Right cardiac atrium (tissue), 5 donors: ENCODE results near the gene XRCC6. TPM values are rescaled to one million over a fixed set of nuclear protein-coding genes. Genes with fewer than 3 reads are reported as not detected.
"Not testable (repeated sequence)": the region's sequence is repeated elsewhere in the genome, so short reads cannot be mapped to it uniquely, and the experiment has no call there.

Experiments used
- ATAC-seq, 2 donors: fragments of 200-7000 bp; cut with Tn5 transposase; one replicate each; pipeline versions ENCODE4 v1.8.0 to v1.9.1; 2020; ENCODE audit warnings: moderate library complexity in 2 of 2, mild to moderate bottlenecking in 1 of 2
- DNase-seq, 3 donors: peaks; one replicate each; pipeline ENCODE4 v3.0.0-alpha.2; 2020
- H3K27ac ChIP-seq: one replicate; pipeline ENCODE4 v1.5.1; 2013; ENCODE audit warnings: mild to moderate bottlenecking, low read length, control low read depth, moderate library complexity
- H3K27me3 ChIP-seq: one replicate; pipeline ENCODE4 v1.6.1; 2013; ENCODE audit not compliant: control insufficient read depth, insufficient read depth
- H3K4me1 ChIP-seq: one replicate; pipeline ENCODE4 v1.6.1; 2013; ENCODE audit warnings: low read length; ENCODE audit not compliant: control insufficient read depth, insufficient read depth
- H3K4me3 ChIP-seq: one replicate; pipeline ENCODE4 v1.5.1; 2013; ENCODE audit warnings: low read length, control low read depth
- H3K9me3 ChIP-seq: one replicate; pipeline ENCODE4 v1.6.1; 2013; ENCODE audit warnings: low read length; ENCODE audit not compliant: control insufficient read depth
- WGBS: extraction: QIAGEN DNeasy Blood & Tissue Kit; methylation state at CpG from one replicate; pipeline ENCODE4 v1.1.7; 2013; 5-methylcytosine and 5-hydroxymethylcytosine counted together
- intact Hi-C, 4 donors: fragments of 100-400 bp; cut with DNase I; formaldehyde crosslinking; loops; one replicate each; pipeline versions ENCODE4 v1.11.0 to v1.14.0; 2022 to 2023
- polyA plus RNA-seq: library from polyadenylated mRNA; stranded (reverse); fragments of 200-250 nt; gene quantifications from one replicate; pipeline ENCODE4 v1.2.3, GENCODE V29; 2013
- total RNA-seq, 4 donors: library from RNA; stranded (reverse); fragmentation: NEBNext Ultra II Directional; extraction: Animal tissue kit (Norgen Biotek cat#: 25700); gene quantifications; one replicate each; pipeline ENCODE4 v1.2.1, GENCODE V29; 2021
- donor health status: healthy with polysubstance abuse.
- donor health status: DM: no; HTN: yes; CAD: no.
- donor health status: DM: no; HTN: no; CAD: no.
- donor health status: DM: no; HTN: yes; CAD: no; lungs with severe emphysema.
- donor health status: DM: yes; HTN: yes; CAD: no.

XRCC6 gene
- total and polyA plus RNA-seq, 5 donors: 144 to 183 (median 172) TPM

GRCh38 chr22:41598891-41599635 lies 22.0 kb upstream of the XRCC6 start:
- Histone ChIP-seq H3K4me3 (no peak overlapping the region), H3K4me1 (no peaks in the 10 kb centered on the region), H3K27ac (no peak overlapping the region), H3K9me3 (no peaks in the 10 kb centered on the region), H3K27me3 (no peaks in the 10 kb centered on the region)
- DNase-seq (no peak), ATAC-seq (no peak)
- WGBS: 84% methylated on average over 8 of the region's 8 CpGs
- intact Hi-C loops: no loop called here

- Histone ChIP-seq H3K9me3 (no peaks in the 10 kb centered on the region), H3K4me1 (no peaks in the 10 kb centered on the region), H3K27me3 (no peaks in the 10 kb centered on the region), H3K4me3 (no peak overlapping the region), H3K27ac (no peak overlapping the region)
- intact Hi-C loops: no loop called here
- DNase-seq (no peak), ATAC-seq (no peak)
- WGBS: 89% methylated on average over 8 of the region's 8 CpGs
Measured at GRCh38 chr22:41600976-41601375, 20.1 kb upstream of the XRCC6 start.

- intact Hi-C loops: no loop called here
- ATAC-seq: no peak
- no peaks in the 10 kb centered on the region for H3K27me3 ChIP-seq
Measured at GRCh38 chr22:41603873-41604332, 17.2 kb upstream of the XRCC6 start.

GRCh38 chr22:41608386-41608785 lies 12.7 kb upstream of the XRCC6 start:
- intact Hi-C loops: no loop called here
- Histone ChIP-seq H3K9me3 (no peaks in the 10 kb centered on the region), H3K27me3 (no peaks in the 10 kb centered on the region), H3K4me3 (no peak overlapping the region), H3K4me1 (no peaks in the 10 kb centered on the region), H3K27ac (peak overlapping the region; percentile 81)
- ATAC-seq (peak; percentile 60 to 82), DNase-seq (no peak)
- 81% methylated on average over 3 of the region's 3 CpGs for WGBS

More at GRCh38 chr22:41603873-41604332, 17.2 kb upstream of the XRCC6 start:
- no peak overlapping the region for H3K27ac ChIP-seq
- 69% methylated on average over 4 of the region's 4 CpGs for WGBS
- H3K4me3 ChIP-seq: no peak overlapping the region
- H3K4me1 ChIP-seq: no peaks in the 10 kb centered on the region
- H3K9me3 ChIP-seq: no peaks in the 10 kb centered on the region
- no peak for DNase-seq

- Histone ChIP-seq H3K4me3 (no peak overlapping the region), H3K4me1 (no peaks in the 10 kb centered on the region), H3K27me3 (no peaks in the 10 kb centered on the region), H3K9me3 (no peaks in the 10 kb centered on the region), H3K27ac (no peak overlapping the region)
- intact Hi-C loops: no loop called here
- ATAC-seq: no peak
- 88% methylated on average over 6 of the region's 6 CpGs for WGBS
- no peak for DNase-seq
Measured at GRCh38 chr22:41612603-41613306, 8.3 kb upstream of the XRCC6 start.

GRCh38 chr22:41613456-41613855 lies 7.6 kb upstream of the XRCC6 start:
- DNase-seq (no peak), ATAC-seq (no peak)
- no peaks in the 10 kb centered on the region for H3K4me1 ChIP-seq
- no peaks in the 10 kb centered on the region for H3K9me3 ChIP-seq
- no peak overlapping the region for H3K27ac ChIP-seq
- intact Hi-C loops: no loop called here
- H3K27me3 ChIP-seq: no peaks in the 10 kb centered on the region
- H3K4me3 ChIP-seq: no peak overlapping the region
- 94% methylated on average over 2 of the region's 2 CpGs for WGBS

- peaks cover 3% of the 10 kb centered on the region for H3K4me1 ChIP-seq
- ATAC-seq (peak; percentile 28 to 43), DNase-seq (peak; percentile 41 to 78 (median 76))
- WGBS: 2% methylated on average over 24 of the region's 24 CpGs
- peak overlapping the region; percentile 72 for H3K4me3 ChIP-seq
- H3K9me3 ChIP-seq: no peaks in the 10 kb centered on the region
- intact Hi-C loops: no loop called here
- H3K27ac ChIP-seq: peak overlapping the region; percentile 64
- H3K27me3 ChIP-seq: no peaks in the 10 kb centered on the region
Measured at GRCh38 chr22:41619979-41620588, 1.0 kb upstream of the XRCC6 start.

- no peak for DNase-seq
- H3K4me1 ChIP-seq: peaks cover 3% of the 10 kb centered on the region
- no peaks in the 10 kb centered on the region for H3K27me3 ChIP-seq
- H3K27ac ChIP-seq: peak within 1 kb of the TSS; percentile 93
- H3K9me3 ChIP-seq: no peaks in the 10 kb centered on the region
- under 1% methylated on average over 40 of the region's 40 CpGs for WGBS
- intact Hi-C loops: no loop called here
- ATAC-seq: peak; percentile 50 to 53
- H3K4me3 ChIP-seq: peak within 1 kb of the TSS; percentile 72
Measured at GRCh38 chr22:41620589-41621098, 451 bp upstream of the XRCC6 start, which contains the start of gene DESI1. Gene DESI1, minus strand, starts transcription at chr22:41621043. Its CDS starts 204 bp downstream, at chr22:41620839.

- Histone ChIP-seq H3K27ac (peak overlapping the region; percentile 93), H3K4me3 (peak overlapping the region; percentile 48), H3K27me3 (no peaks in the 10 kb centered on the region), H3K4me1 (peaks cover 3% of the 10 kb centered on the region), H3K9me3 (no peaks in the 10 kb centered on the region)
- WGBS: 2% methylated on average over 8 of the region's 8 CpGs
- DNase-seq (no peak), ATAC-seq (no peak)
- intact Hi-C loops: no loop called here
Measured at GRCh38 chr22:41621911-41622179, 750 bp downstream of the XRCC6 start.

GRCh38 chr22:41625577-41625976 lies 4.5 kb downstream of the XRCC6 start:
- Histone ChIP-seq H3K4me3 (no peak overlapping the region), H3K4me1 (peaks cover 3% of the 10 kb centered on the region), H3K27ac (no peak overlapping the region), H3K9me3 (no peaks in the 10 kb centered on the region), H3K27me3 (no peaks in the 10 kb centered on the region)
- DNase-seq (no peak), ATAC-seq (no peak)
- 96% methylated on average over 7 of the region's 7 CpGs for WGBS
- intact Hi-C loops: no loop called here

- H3K4me1 ChIP-seq, intact Hi-C loops, ATAC-seq, H3K27me3 ChIP-seq, H3K4me3 ChIP-seq, H3K27ac ChIP-seq, H3K9me3 ChIP-seq: not testable (repeated sequence)
- peak in 1 of 3 donors; percentile 59 for DNase-seq
- WGBS: 97% methylated on average over 26 of the region's 28 CpGs
Measured at GRCh38 chr22:41631115-41631514, 10.0 kb downstream of the XRCC6 start.
